NCI-H82 (cell line): ENCODE results near the gene UBALD1.

Experiments used
- DNase-seq: peaks from one replicate; lab custom pipeline; 2025; lab: John Stamatoyannopoulos, UW

Gene UBALD1

DNA sequence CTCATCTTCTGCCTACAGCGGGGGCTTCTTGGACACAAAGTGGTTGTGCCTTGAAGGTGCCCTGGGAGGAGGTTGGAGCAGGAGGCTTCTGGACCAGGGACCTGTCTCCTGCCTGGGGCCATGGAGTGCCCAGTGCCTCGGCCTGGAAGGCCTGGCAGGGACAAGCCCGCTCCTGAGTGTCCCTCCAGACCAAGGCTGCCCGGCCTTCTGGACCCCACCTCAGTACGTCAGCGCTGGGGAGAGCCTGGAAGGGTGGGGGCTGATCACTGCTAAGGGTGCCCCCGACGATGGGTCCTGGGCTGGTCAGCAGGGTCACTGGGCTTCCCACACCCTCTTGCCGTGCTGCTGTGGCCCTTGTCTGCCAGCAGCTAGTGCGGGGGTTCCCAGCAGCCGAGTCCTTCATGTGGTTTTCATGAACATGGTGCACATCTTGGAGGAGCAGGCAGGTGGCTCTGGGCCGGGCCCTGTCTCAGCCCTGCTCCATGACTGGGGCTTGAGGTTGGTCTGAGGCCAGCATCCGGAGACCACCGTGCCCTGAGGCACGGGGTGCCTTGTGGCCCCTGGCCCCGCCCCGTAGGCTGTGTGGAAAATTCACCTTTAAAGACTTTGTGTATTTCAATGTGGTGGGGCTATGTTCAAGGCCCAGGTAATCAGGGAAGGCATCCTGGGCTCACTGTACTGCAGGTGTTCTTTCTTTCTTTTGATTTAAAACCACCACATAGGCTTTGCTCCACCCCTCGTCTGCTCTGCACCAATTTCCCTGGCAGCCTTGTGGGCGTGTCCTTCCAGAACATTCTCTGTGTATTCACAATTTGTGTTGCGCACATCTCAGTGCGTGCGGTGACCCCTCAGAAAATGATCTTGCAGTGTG lies 32.3 kb upstream of the UBALD1 start:
- no peak for DNase-seq

DNA sequence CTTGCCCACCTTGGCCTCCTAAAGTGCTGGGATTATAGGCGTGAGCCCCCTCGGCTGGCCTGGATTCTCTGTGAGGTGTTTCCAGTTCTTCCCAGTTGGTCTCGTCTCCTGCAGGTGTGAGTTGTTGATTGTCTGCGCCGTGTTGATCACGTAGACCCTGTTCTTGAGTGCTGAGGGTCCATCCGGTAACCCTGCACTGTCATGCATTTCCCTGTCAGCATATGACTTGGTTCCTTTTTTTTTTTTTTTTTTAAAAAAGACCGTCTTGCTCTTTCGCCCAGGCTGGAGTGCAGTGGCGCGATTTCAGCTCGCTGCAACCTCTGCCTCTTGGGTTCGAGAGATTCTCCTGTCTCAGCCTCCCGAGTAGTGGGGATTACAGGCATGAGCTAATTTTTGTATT lies 27.2 kb upstream of the UBALD1 start:
- DNase-seq = no peak

DNA sequence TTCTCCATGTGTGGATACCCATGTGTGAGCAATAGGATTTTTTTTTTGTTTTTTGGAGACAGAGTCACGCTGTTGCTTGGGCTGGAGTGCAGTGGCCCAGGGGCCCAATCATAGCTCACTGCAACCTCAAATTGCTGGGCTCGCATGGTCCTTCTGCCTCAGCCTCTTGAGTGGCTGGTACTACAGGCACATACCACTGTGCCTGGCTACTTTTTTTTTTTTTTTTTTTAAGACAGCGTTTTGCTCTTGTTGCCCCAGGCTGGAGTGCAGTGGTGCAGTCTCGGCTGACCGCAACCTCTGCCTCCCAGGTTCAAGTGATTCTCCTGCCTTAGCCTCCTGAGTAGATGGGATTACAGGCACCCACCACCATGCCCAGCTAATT lies 26.6 kb upstream of the UBALD1 start:
- DNase-seq = no peak

DNA sequence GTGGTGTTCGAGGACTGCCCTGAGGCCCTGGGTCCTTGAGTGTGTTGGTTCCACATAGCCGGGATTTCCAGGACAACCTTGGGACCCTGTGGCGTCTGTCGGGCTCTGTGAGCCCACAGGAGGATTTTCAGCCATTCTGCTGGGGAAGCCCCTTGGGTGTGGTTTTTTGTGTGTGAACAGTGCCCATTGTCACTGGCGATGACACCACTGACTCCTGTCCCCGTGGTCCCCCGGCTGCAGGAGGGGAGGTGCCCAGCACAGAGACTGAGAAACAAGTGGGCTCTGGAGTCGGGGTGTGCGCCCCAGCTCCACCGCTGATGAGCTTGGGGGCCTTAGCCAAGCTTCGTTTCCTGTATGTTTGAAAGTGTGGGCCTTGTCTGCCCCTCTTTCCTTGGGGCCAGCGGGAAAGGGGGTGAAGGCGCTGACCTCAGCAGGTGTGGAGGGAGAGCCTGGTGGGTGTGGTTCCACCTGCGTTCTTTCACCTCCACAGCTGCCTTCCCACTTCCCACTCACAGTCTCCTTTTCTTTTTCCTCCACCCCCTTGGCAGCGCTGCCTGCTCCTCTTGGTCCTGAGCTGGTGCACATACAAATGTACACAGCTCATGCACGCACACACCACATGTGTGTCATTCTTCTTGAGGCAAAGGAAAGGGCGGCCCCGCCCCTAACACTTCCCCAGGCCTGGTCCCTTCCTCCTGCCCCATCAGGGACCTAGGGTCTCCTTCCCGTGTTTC lies 26.1 kb upstream of the UBALD1 start:
- DNase-seq = no peak

DNA sequence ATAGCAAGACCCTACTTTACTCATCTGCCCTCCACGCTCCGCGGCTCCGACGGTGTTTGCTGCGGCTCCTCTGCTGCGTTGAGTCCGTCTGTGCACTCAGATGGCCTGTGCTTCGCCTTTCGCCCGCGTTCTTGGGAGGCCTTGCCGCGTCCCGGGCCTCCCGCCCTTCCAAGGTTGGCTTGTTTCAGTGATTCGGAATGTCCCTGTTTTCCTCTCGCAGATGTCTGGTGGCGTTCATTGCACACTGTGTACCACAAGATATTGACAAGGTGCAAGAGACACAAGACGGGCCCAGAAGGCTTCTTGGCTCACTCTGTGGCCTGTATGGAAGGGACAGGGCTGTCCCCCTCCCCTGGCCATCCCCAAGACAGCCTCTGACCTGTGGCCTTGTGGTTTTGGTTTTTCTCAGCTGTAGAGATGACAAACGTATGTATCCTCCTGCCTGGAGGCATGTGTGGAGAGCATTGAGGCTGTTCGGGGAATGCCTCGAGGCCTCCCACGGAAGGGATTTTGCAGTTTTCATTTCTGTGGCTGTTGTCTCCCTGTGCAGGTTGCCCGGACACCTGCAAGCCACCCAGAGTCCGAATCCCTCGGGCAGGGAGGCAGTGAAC lies 25.3 kb upstream of the UBALD1 start:
- DNase-seq = no peak

DNA sequence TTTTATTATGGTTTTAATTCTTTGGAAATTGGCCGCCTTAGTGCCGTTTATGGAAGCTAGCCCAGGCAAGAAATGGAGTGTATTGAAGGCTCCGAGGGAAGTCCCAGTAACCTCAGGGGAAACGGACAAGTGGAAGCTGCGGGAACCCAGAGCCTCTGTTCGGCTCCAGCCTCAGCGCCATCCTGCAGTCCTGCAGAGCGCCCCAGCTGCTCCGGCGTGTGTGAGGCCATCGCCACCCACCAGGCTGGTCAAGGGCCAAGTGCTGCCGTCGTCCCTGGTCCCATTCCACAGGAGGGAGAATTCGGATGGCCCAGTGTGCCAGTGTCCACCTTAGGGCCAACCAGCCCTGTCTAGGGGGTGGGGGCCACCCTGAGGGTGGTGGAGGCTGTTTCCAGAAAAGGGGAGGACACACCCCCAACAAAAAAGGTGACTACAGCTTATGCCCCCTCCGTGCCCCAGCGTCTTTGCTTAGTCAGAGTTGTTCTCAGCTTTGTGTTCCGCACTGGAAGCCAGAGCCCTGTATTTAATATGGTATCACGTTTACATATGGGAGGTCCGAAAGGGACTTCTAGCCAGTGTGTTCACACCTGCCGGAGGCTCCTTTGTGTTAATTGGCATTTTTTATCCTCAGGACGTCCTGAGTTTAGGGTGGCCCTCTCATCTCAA lies 22.9 kb upstream of the UBALD1 start:
- no peak for DNase-seq

DNA sequence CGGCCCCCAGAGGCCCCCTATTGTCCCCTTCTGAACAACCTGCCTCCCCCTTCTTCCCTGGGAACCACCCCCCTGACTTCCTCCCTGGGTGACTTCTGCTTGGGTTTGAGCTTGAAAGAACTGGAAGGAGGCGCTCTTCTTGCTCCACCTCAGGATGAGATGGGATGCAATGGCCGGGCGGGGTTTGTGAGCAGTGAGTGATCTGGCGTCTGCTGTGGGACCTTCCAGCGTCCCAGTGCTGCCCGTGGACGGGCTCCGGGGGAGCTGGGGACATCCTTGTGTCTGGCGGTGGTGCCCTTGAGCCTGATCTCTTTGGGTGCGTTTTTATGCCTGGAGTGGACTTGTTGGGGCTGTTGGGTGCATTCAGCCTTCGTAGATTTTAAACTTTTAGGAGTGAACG lies 21.5 kb upstream of the UBALD1 start:
- no peak for DNase-seq

DNA sequence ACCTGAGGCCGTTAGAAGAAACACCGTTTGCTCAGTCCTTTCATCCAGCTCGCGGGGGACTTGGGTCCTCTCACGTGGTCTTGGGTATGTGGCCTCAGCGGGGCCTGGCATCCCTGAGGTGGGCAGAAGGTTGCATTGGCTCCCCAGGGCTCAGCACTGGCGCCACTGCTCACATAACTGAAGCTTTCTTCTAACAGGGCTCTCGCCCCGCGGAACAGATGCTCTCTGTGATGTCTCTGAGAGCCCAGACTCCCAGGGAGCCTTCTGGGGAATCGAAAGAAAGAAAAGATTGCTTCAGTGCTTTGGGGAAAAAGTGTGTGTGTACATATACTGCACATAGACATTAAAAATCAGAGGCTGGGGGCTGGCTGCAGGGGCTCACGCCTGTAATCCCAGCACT lies 20.1 kb upstream of the UBALD1 start:
- DNase-seq = no peak

DNA sequence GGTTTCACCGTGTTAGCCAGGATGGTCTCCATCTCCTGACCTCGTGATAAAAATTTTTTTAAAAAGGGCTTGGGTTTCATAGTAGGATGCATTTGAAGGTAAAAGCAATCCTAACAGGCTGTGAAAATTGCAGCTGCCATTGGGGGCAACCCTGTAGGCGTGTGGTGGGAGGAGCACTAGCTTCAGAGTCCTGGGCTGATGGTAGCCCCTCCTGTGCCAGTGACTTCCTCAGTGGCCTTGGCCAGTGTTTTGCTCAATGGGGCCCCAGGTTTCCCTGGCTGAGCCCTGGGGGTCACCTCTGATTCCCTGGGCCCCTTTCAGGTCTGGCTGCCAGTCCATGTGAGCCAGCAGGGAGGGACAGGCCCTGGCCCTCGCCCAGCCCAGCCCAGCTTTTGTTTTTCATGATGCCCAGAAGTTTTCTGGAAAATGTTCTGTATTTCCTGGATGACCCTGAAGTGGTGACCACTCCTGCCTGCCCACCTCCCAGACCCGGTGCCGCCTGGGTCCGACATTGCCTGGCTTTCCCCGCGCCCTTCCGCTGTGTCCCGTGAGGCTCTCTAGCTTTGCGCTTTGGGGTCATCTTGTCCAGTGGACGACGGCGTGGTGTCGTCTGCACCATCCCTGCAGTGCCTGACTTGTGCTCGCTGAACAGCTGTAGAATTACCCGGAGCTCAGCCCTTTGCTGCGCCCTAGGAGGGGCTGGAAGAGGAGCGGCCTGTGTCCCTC lies 19.4 kb upstream of the UBALD1 start:
- no peak for DNase-seq

DNA sequence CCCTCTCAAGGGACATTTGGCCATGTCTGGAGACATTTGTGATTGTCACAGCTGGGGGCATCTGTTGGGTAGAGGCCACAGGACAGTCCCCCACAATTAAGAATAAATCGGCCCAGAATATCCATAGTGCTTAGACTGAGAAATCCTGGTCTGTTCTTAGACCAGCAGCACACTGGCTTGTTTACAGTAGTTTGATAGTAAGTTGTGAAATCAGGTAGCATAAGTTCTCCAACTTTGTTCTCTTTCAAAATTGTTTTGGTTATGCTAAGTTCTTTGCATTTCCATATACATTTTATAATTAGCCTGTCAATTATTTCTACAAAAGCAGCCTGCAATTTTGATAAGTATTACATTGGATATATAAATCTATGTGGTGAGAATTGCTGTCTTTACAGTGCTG lies 16.8 kb upstream of the UBALD1 start:
- DNase-seq = no peak

DNA sequence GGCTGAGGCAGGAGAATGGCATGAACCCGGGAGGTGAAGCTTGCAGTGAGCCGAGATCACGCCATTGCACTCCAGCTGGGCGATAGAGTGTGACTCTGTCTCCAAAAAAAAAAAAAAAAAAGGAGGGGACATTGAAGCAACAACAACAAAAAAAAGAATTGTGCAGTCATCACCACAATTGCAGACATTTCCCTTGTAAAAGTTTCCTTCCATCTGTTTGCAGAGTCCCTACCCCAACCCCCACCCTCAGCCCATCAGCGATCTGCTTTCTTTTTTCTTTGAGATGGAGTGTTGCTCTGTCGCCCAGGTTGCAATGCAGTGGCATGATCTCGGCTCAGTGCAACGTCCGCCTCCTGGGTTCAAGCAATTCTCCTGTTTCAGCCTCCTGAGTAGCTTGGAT lies 13.6 kb upstream of the UBALD1 start:
- no peak for DNase-seq

DNA sequence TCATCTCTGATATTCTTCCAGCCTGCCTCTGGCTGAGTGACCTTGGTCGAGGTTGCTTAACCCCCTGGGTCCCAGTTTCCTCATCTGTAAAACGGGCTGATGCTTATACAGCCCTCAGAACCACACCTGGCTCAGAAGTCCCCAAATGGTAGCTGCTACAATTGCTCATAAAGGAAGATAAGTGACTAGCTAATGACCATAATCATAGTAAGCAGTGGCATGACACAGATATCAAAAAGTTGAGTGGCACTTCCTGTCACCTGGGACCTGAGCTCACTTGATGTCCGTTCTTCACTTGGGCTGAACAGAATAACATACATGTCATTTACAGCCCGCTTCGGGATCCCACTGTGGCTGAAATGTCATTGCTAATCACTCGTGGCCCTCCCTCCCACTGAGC lies 11.7 kb upstream of the UBALD1 start:
- DNase-seq = no peak

DNA sequence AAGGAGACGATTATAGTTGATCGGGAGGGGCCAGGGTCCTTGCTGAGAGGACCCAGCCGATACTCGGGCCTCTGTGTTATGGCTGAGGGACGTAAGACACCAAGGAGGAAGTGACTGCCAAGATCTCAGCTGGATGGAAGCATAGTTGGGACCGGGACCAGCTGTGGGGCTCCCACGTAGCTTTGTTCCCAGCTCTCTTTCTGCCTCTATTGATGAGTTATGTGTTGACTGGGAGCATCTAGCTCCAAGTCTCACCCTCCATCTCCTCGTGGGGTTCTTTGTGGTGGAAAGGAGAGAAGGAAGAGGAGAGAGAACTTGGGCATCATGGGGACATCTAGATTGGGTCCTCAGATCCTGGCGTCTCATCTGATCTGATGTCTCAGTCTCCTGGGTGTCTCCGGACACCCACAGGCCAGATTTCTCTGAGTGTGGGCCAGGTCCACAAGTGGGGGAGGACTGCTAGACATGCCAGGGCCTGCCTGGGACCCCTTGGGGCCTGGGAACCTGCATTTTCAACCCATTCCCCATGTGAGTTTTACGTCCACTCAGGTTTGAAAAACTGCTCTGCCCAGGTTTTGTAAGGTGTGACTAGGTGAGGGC lies 11.0 kb upstream of the UBALD1 start:
- no peak for DNase-seq

DNA sequence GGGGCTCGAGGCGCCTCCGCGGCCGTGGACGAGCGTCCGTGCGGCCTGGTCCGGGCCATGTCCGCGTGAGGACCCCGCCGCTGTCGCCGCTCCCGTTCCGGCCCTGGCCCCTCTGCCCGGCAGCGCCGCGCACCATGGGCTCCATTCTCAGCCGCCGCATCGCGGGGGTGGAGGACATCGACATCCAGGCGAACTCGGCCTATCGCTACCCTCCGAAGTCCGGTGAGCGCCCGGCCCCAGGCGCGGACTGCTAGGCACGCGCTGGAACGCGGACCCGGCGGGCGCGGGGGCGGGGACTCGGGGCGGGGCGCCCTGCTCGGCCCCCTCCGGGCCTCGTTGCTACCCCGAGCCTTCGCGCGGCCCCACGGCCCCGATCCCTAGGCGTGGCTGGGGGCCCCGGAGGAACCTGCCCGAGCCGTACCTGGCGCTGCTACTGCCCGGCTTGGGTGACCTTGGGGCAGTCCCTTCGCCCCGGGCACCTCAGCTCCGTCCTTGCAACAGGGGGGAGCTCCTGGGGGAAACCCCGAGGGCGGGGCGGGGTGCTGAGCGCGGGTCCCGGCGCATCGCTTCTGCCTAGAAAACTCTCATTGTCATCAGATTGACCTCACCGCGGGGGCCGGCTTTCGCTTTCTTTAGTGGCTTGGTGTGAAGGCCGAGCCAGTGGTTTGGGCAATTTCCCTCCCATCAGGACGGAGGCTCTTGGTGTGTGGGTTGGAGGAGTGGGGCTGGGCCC lies 10.3 kb upstream of the UBALD1 start:
- peak; percentile 47 for DNase-seq

DNA sequence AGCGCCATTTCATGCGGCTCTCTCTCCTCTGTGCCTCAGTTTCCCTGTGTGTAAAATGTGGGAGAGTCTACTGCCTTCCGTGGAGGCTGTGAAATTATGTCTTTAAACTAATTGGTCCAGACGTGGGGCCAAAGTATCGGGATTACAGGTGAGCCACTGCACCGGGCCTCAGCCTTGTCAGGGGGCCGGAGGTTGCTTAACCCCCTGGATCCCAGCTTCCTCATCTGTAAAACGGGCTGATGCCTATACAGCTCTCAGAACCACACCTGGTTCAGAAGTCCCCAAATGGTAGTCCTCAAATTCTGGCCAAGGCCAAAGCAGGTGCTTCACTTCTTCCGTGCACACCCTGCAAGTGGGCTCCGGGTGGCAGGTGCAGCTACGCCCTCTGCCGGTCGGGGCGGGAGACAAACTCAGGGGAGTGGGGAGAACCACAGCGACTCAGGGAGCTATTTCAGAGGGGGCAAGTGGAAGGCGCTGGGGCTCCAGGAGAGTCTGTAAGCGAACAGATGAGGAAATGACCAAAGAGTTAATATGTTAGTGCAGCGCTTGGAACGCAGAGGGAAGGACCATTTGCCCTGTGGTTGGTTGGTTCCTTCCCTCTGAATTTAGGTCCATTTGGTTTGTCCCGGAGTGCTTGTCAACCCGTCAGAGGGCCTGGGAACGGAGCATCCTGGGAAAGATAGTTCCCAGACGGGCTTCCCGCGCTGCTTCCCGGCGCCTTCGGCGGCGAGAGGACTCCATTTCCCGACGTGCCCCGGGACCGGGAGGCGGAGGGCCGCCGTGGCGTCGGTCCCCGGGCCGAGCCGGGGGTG lies 9.5 kb upstream of the UBALD1 start, which contains the start of gene MGRN1:
Gene MGRN1 (plus strand): TSS at position 812 of the 812 bp plus-strand sequence. CDS start 135 bp downstream, outside the sequence.
- DNase-seq = peak; percentile 98

DNA sequence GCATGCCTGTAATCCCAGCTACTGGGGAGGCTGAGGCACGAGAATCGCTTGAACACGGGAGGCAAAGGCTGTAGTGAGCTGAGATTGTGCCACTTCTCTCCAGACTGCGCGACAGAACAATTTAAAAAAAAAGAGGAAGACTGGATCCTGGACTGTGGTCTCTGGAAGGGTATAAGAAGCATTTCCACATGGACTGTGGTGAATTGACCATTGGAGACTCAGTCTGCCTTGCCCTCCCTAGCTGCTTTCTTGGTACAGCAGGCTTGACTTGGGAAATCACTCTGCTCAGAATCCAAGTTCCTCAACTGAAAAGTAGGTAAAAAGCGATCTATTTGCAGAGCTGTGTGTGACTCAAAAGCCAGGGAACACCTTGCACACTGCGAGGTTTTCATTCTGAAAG lies 8.9 kb upstream of the UBALD1 start:
- no peak for DNase-seq

DNA sequence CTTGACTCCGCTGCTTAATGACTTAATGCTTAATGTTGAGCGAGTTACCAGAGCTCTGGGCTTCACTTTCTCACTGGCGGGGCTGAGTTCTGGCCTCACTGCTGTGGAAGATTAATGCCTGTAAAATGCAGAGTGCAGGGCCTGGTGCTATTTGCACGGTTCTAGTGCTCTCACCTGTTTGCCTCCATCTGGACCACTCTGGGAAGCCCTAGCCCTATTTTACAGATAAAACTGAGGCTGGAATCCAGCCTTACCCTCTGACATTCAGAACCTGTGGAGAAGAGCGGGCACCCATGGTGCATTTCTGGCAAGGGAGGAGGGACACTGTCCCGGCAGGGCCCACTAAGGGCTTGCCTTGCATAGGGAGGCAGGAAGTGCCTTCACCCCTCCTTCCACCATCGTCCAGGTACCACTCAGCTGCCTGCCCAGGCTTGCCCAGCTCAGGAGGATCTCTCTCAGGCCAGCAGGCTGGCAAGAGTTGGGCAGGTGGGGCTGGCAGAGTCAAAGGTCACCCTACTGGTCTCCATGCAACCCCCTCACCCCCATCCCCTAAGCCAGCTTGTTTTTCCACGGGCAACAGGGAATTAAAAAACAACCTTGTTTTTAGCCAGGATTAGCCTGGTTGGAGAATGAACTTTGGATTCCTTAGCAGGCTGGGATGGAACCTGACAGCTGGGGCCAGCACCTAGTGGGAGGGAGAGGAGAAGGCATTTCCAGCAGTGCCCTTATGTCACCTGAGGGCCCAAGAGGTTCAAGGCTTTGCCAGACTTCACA lies 4.1 kb upstream of the UBALD1 start:
- DNase-seq = peak; percentile 71

DNA sequence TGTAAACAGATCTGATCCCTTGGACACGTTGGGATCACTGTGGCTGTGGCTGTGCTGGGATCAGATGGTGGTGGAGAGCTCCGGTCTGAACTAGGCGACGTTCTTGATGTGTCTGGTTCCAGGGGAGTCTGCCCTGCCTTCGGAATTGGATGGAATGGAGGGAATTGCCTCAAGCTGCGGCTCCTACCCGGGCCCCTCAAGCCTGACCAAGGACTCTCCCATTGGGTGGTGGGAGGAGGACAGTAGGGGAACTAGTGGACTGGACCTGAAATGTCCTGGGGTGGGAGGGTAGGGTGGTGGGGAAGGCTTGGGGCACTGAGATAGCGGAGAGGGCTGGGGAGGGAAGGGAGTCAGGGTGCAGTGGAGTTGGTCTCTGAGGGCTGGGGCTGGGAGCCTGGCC lies 3.2 kb upstream of the UBALD1 start:
- DNase-seq = no peak
